CD4-positive, CD25-positive, alpha-beta regulatory T cell (primary cell): ENCODE measurements around the gene GABRG3. TPM values are rescaled to one million over a fixed set of nuclear protein-coding genes. Genes with fewer than 3 reads are reported as not detected.

ENCODE experiments used
- ATAC-seq, 2 donors: fragments of 150-1000 bp; cut with Tn5 transposase; one replicate each; pipeline ENCODE4 v1.10.0; 2021; ENCODE audit warnings: low read depth in 2 of 2, moderate number of reproducible peaks in 2 of 2, moderate library complexity in 1 of 2
- DNase-seq, 3 donors: peaks; one replicate each; pipeline versions ENCODE4 v3.0.0 to v3.0.0-alpha.2; 2012 to 2022; ENCODE audit warnings: mixed read lengths in 1 of 3
- H3K27ac ChIP-seq: one replicate; pipeline ENCODE4 v1.7.0; 2013; ENCODE audit warnings: mild to moderate bottlenecking, low read length; ENCODE audit not compliant: insufficient read depth, poor library complexity, severe bottlenecking
- H3K27me3 ChIP-seq: one replicate; pipeline ENCODE4 v1.7.0; 2013; ENCODE audit warnings: low read length; ENCODE audit not compliant: control insufficient read depth, insufficient read depth
- H3K36me3 ChIP-seq: one replicate; pipeline ENCODE4 v1.7.0; 2013; ENCODE audit warnings: mild to moderate bottlenecking, low read length, moderate library complexity; ENCODE audit not compliant: control insufficient read depth, insufficient read depth
- H3K4me1 ChIP-seq: 2 replicates; pipeline ENCODE4 v1.7.0; 2013; ENCODE audit warnings: mild to moderate bottlenecking, low read length; ENCODE audit not compliant: insufficient read depth, control insufficient read depth, poor library complexity, severe bottlenecking
- H3K4me3 ChIP-seq: one replicate; pipeline ENCODE4 v1.7.0; 2013; ENCODE audit warnings: low read depth, mild to moderate bottlenecking, low read length, moderate library complexity
- H3K9me3 ChIP-seq, 2 experiments: 1 replicate in 1 of 2; 2 replicates in 1 of 2; pipeline ENCODE4 v1.7.0; 2013; ENCODE audit warnings: low read length in 2 of 2, mild to moderate bottlenecking in 1 of 2, moderate library complexity in 1 of 2; ENCODE audit not compliant: control insufficient read depth in 2 of 2
- H3K27ac Mint-ChIP-seq, 3 donors: one replicate each; pipeline ENCODE4 v1.8.0; 2020 to 2022; ENCODE audit warnings: mild to moderate bottlenecking in 3 of 3, mixed read lengths in 3 of 3, moderate library complexity in 2 of 3
- H3K27me3 Mint-ChIP-seq: one replicate; pipeline ENCODE4 v1.8.0; 2022; ENCODE audit warnings: mild to moderate bottlenecking, mixed read lengths
- H3K36me3 Mint-ChIP-seq: one replicate; pipeline ENCODE4 v1.8.0; 2020; ENCODE audit warnings: mixed read lengths
- H3K4me1 Mint-ChIP-seq, 4 donors: one replicate each; pipeline ENCODE4 v1.8.0; 2020 to 2022; ENCODE audit warnings: mixed read lengths in 4 of 4, mild to moderate bottlenecking in 1 of 4
- H3K4me3 Mint-ChIP-seq, 4 donors: one replicate each; pipeline ENCODE4 v1.8.0; 2020 to 2022; ENCODE audit warnings: mild to moderate bottlenecking in 4 of 4, mixed read lengths in 4 of 4, moderate library complexity in 3 of 4
- H3K9me3 Mint-ChIP-seq, 7 donors: one replicate each; pipeline ENCODE4 v1.8.0; 2020 to 2022; ENCODE audit warnings: mixed read lengths in 7 of 7, mild to moderate bottlenecking in 3 of 7, moderate library complexity in 2 of 7
- polyA plus RNA-seq, 4 donors: library from polyadenylated mRNA; unstranded; fragments of 300-500 nt; fragmentation: Illumina TruSeq; gene quantifications; one replicate each; pipeline ENCODE4 v1.2.3, GENCODE V29; 2021
- total RNA-seq: library from RNA; stranded (reverse); gene quantifications from one replicate; pipeline ENCODE4 v1.2.3, GENCODE V29; 2022

The GABRG3 gene
- total and polyA plus RNA-seq, 5 donors from 2014 or later = not detected

GRCh38 chr15:26937134-26937533 lies 33.8 kb upstream of the GABRG3 start:
- no peak overlapping the region for H3K4me3 ChIP-seq
- H3K4me1 ChIP-seq = no peaks in the 10 kb centered on the region
- Mint-ChIP-seq H3K27me3 (no peaks in the 10 kb centered on the region), H3K36me3 (no peaks in the 10 kb centered on the region), H3K4me1 (no peaks in the 10 kb centered on the region), H3K4me3 (peak overlapping the region in 1 of 4 donors; percentile 29), H3K9me3 (peaks cover 0 to 13% (median 3%) of the 10 kb centered on the region in 7 donors), H3K27ac (no peak overlapping the region)
- no peaks in the 10 kb centered on the region for H3K27me3 ChIP-seq
- no peaks in the 10 kb centered on the region for H3K36me3 ChIP-seq
- H3K27ac ChIP-seq = no peak overlapping the region
- peaks cover 0 to 4% of the 10 kb centered on the region in 2 experiments for H3K9me3 ChIP-seq
- ATAC-seq (no peak), DNase-seq (no peak)

GRCh38 chr15:26939398-26939797 lies 31.6 kb upstream of the GABRG3 start:
- Histone ChIP-seq H3K4me3 (no peak overlapping the region), H3K9me3 (peaks cover 0 to 4% of the 10 kb centered on the region in 2 experiments), H3K4me1 (no peaks in the 10 kb centered on the region), H3K27ac (no peak overlapping the region), H3K27me3 (no peaks in the 10 kb centered on the region), H3K36me3 (no peaks in the 10 kb centered on the region)
- no peak overlapping the region for H3K27ac Mint-ChIP-seq
- no peaks in the 10 kb centered on the region for H3K27me3 Mint-ChIP-seq
- no peak for ATAC-seq
- H3K4me1 Mint-ChIP-seq = no peaks in the 10 kb centered on the region
- no peak overlapping the region for H3K4me3 Mint-ChIP-seq
- no peaks in the 10 kb centered on the region for H3K36me3 Mint-ChIP-seq
- H3K9me3 Mint-ChIP-seq = peaks cover 0 to 10% (median 3%) of the 10 kb centered on the region in 7 donors
- DNase-seq = no peak

- Mint-ChIP-seq H3K4me1 (no peaks in the 10 kb centered on the region), H3K27me3 (no peaks in the 10 kb centered on the region), H3K27ac (no peak overlapping the region), H3K4me3 (no peak overlapping the region), H3K36me3 (no peaks in the 10 kb centered on the region), H3K9me3 (peaks cover 0 to 8% (median 5%) of the 10 kb centered on the region in 7 donors)
- no peaks in the 10 kb centered on the region for H3K27me3 ChIP-seq
- ATAC-seq (no peak), DNase-seq (no peak)
- peaks cover 0 to 4% of the 10 kb centered on the region in 2 experiments for H3K9me3 ChIP-seq
- no peaks in the 10 kb centered on the region for H3K36me3 ChIP-seq
- no peak overlapping the region for H3K4me3 ChIP-seq
- no peaks in the 10 kb centered on the region for H3K4me1 ChIP-seq
- no peak overlapping the region for H3K27ac ChIP-seq
Observed at GRCh38 chr15:26941489-26941888, 29.5 kb upstream of the GABRG3 start.

GRCh38 chr15:26943866-26944265 lies 27.1 kb upstream of the GABRG3 start:
- Histone ChIP-seq H3K9me3 (peaks cover 0 to 4% of the 10 kb centered on the region in 2 experiments), H3K4me3 (no peak overlapping the region), H3K4me1 (no peaks in the 10 kb centered on the region), H3K27ac (no peak overlapping the region), H3K27me3 (no peaks in the 10 kb centered on the region), H3K36me3 (no peaks in the 10 kb centered on the region)
- H3K4me1 Mint-ChIP-seq = no peaks in the 10 kb centered on the region
- DNase-seq (no peak), ATAC-seq (no peak)
- H3K27ac Mint-ChIP-seq = no peak overlapping the region
- no peaks in the 10 kb centered on the region for H3K27me3 Mint-ChIP-seq
- H3K36me3 Mint-ChIP-seq = no peaks in the 10 kb centered on the region
- H3K9me3 Mint-ChIP-seq = peaks cover 0 to 12% (median 5%) of the 10 kb centered on the region in 7 donors
- no peak overlapping the region for H3K4me3 Mint-ChIP-seq

GRCh38 chr15:26945046-26945445 lies 25.9 kb upstream of the GABRG3 start:
- H3K36me3 Mint-ChIP-seq = no peaks in the 10 kb centered on the region
- no peak overlapping the region for H3K27ac ChIP-seq
- peaks cover 0 to 12% (median 5%) of the 10 kb centered on the region in 7 donors for H3K9me3 Mint-ChIP-seq
- H3K4me1 Mint-ChIP-seq = no peaks in the 10 kb centered on the region
- H3K27me3 Mint-ChIP-seq = no peaks in the 10 kb centered on the region
- no peaks in the 10 kb centered on the region for H3K36me3 ChIP-seq
- no peaks in the 10 kb centered on the region for H3K4me1 ChIP-seq
- H3K27ac Mint-ChIP-seq = peak overlapping the region in 1 of 3 donors; percentile 66
- no peak overlapping the region for H3K4me3 Mint-ChIP-seq
- no peaks in the 10 kb centered on the region for H3K9me3 ChIP-seq
- DNase-seq (no peak), ATAC-seq (no peak)
- H3K27me3 ChIP-seq = no peaks in the 10 kb centered on the region
- no peak overlapping the region for H3K4me3 ChIP-seq

- no peak for ATAC-seq
- no peak overlapping the region for H3K4me3 Mint-ChIP-seq
- Histone ChIP-seq H3K9me3 (peaks cover 0 to 6% of the 10 kb centered on the region in 2 experiments), H3K4me3 (no peak overlapping the region), H3K4me1 (no peaks in the 10 kb centered on the region), H3K36me3 (no peaks in the 10 kb centered on the region), H3K27ac (no peak overlapping the region), H3K27me3 (no peaks in the 10 kb centered on the region)
- H3K9me3 Mint-ChIP-seq = peaks cover 0 to 11% (median 7%) of the 10 kb centered on the region in 7 donors
- no peak for DNase-seq
- no peaks in the 10 kb centered on the region for H3K36me3 Mint-ChIP-seq
- H3K27me3 Mint-ChIP-seq = no peaks in the 10 kb centered on the region
- H3K27ac Mint-ChIP-seq = no peak overlapping the region
- H3K4me1 Mint-ChIP-seq = no peaks in the 10 kb centered on the region
Observed at GRCh38 chr15:26950001-26950400, 21.0 kb upstream of the GABRG3 start.

- Mint-ChIP-seq H3K27me3 (no peaks in the 10 kb centered on the region), H3K9me3 (peaks cover 0 to 20% (median 4%) of the 10 kb centered on the region in 7 donors), H3K4me1 (no peaks in the 10 kb centered on the region), H3K36me3 (no peaks in the 10 kb centered on the region), H3K4me3 (no peak overlapping the region), H3K27ac (no peak overlapping the region)
- no peaks in the 10 kb centered on the region for H3K27me3 ChIP-seq
- H3K4me3 ChIP-seq = no peak overlapping the region
- DNase-seq (no peak), ATAC-seq (no peak)
- no peaks in the 10 kb centered on the region for H3K4me1 ChIP-seq
- H3K36me3 ChIP-seq = no peaks in the 10 kb centered on the region
- no peak overlapping the region for H3K27ac ChIP-seq
- peaks cover 0 to 6% of the 10 kb centered on the region in 2 experiments for H3K9me3 ChIP-seq
Observed at GRCh38 chr15:26954403-26954802, 16.6 kb upstream of the GABRG3 start.

GRCh38 chr15:26967719-26968269 lies 3.2 kb upstream of the GABRG3 start:
- Histone ChIP-seq H3K4me1 (no peaks in the 10 kb centered on the region), H3K9me3 (no peaks in the 10 kb centered on the region), H3K36me3 (no peaks in the 10 kb centered on the region), H3K27me3 (no peaks in the 10 kb centered on the region), H3K4me3 (no peak overlapping the region), H3K27ac (no peak overlapping the region)
- Mint-ChIP-seq H3K4me1 (no peaks in the 10 kb centered on the region), H3K27ac (no peak overlapping the region), H3K9me3 (peaks cover 0 to 5% (median 2%) of the 10 kb centered on the region in 7 donors), H3K4me3 (no peak overlapping the region), H3K27me3 (peaks cover 10% of the 10 kb centered on the region), H3K36me3 (no peaks in the 10 kb centered on the region)
- DNase-seq = no peak
- no peak for ATAC-seq
